Stimulated activated CD8-positive, alpha-beta memory T cell treated with anti-CD3 and anti-CD28 coated beads, Interleukin-15, amount 100 ng/mL, for 48 hours (primary cell): ENCODE results near the gene HBE1.
"Not testable (repeated sequence)": the region's sequence is repeated elsewhere in the genome, so short reads cannot be mapped to it uniquely, and the experiment has no call there.

Source experiments
- DNase-seq, 2 donors: peaks; one replicate each; pipeline ENCODE4 v3.0.0-alpha.2; 2020; ENCODE audit warnings: low read depth in 2 of 2

The HBE1 gene

DNA sequence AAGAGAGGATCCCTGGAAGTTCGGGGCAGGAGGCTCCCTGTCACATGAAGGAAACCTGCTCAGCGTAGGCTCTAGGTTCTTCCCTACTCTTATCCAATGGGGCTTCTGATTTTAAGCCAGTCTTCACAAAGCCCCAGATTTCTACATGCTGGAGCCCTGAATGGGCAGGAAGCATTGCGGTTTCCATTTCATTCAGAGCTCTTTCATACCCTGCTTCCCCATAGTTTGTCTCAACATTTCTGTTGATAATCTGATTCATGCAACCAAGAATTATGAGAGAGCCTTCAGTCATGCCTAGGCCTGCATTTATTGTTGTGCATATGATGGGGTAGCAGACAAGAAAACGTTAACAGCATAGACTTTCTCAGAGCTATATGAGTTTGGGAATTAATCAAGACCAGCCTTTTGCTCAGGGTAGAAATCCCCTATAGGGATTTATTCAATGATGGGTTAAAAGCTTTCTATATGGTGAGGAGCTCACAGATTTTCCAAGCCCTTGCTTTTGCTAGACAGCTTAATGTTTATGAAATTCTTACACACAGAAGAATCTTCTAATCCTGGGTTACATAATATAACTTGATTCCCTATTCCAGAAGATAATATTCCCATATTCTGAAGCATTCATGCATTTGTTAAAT, 16.1 kb upstream of the HBE1 start:
- DNase-seq = no peak

DNA sequence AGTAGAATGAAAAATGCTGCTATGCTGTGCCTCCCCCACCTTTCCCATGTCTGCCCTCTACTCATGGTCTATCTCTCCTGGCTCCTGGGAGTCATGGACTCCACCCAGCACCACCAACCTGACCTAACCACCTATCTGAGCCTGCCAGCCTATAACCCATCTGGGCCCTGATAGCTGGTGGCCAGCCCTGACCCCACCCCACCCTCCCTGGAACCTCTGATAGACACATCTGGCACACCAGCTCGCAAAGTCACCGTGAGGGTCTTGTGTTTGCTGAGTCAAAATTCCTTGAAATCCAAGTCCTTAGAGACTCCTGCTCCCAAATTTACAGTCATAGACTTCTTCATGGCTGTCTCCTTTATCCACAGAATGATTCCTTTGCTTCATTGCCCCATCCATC, 14.9 kb upstream of the HBE1 start:
- no peak for DNase-seq

GRCh38 chr11:5283882-5284281, 14.1 kb upstream of the HBE1 start:
- no peak for DNase-seq

DNA sequence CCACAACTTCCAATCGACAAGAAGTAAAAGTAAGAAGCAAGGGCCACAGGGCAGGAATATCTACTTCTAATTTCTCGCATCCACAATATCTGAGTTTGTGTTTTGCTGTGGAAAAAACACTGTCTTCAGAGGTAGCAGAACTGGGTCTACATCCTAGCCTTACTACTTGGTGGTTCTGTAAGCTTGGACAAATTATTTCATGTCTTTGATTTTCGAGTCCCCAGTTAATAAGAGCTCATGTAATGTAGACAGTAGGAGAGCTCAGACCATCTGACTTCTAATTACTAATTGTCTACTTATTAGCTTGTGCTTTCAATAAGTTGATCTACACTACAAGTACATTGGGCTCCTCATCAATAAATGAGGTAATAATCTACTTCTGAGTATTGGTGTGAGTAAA, 13.3 kb upstream of the HBE1 start:
- DNase-seq = no peak

DNA sequence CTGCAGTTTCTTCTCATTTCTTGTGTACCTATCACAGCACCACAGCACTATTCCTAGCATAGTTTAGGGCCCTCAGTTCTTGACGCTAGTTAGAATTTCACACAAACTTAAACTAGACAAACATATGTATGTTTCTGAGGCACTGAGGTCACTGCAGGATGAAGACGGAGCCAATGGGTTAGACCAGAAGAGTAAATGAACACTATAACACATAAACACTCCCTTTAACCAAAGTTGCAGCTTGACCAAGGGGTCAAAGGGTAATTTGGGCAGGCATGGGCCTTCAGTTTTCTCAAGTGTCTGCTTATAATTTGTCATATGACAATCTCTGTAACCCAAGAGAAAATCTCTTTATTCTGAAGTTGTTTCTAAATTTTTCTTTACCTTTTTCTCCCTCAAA, 12.9 kb upstream of the HBE1 start:
- DNase-seq = no peak

GRCh38 chr11:5281596-5281995, 11.9 kb upstream of the HBE1 start:
- no peak for DNase-seq

DNA sequence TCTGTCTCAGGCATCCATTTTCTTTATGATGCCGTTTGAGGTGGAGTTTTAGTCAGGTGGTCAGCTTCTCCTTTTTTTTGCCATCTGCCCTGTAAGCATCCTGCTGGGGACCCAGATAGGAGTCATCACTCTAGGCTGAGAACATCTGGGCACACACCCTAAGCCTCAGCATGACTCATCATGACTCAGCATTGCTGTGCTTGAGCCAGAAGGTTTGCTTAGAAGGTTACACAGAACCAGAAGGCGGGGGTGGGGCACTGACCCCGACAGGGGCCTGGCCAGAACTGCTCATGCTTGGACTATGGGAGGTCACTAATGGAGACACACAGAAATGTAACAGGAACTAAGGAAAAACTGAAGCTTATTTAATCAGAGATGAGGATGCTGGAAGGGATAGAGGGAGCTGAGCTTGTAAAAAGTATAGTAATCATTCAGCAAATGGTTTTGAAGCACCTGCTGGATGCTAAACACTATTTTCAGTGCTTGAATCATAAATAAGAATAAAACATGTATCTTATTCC, 10.9 kb upstream of the HBE1 start:
- DNase-seq = peak; percentile 6 to 7

GRCh38 chr11:5279471-5280090, 9.8 kb upstream of the HBE1 start:
- no peak for DNase-seq

DNA sequence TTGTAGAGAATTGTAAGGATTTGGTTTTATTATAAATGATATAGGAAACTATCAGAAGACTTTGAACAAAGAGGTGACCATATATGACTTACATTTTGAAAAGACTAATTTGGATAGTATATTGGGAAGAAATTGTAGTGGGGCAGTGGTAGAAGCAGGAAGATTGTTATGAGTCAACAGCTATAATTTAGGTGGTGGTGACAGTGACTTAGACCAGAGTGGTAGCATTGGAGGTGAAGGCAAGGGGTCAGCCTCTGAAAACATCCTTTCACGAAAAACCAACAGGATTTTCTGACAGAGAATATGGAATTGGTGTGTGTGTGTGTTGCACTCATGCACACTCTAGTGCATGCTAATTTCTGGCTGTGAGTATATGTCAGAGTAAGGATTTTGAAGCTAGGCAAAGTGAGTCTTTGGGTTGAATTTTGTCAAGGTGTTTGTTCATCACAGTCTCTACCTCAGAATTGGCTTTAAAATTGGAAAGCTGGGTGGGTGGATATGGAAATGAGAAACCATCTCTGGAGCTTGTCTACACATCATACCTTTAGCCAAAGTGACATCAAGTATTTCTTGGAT, 8.2 kb upstream of the HBE1 start:
- no peak for DNase-seq

DNA sequence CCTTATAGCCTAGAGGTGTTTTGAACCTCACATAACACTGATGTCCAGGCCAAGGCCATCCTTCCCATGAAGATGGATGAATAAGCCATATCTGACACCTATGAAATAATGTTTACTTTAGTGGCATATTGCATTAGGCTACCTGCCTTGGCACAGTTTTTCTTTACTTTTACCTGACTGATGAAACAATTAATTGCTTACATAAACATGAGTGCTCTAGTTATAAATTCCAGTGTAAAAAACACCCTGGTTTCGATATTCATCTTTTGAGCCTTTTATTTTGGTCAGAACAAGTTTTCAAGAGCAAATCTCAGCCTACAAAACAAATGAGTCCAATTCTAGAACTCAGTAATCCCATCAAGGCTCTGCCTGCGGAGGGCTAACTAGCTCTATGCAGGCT, 7.0 kb upstream of the HBE1 start:
- DNase-seq = no peak

DNA sequence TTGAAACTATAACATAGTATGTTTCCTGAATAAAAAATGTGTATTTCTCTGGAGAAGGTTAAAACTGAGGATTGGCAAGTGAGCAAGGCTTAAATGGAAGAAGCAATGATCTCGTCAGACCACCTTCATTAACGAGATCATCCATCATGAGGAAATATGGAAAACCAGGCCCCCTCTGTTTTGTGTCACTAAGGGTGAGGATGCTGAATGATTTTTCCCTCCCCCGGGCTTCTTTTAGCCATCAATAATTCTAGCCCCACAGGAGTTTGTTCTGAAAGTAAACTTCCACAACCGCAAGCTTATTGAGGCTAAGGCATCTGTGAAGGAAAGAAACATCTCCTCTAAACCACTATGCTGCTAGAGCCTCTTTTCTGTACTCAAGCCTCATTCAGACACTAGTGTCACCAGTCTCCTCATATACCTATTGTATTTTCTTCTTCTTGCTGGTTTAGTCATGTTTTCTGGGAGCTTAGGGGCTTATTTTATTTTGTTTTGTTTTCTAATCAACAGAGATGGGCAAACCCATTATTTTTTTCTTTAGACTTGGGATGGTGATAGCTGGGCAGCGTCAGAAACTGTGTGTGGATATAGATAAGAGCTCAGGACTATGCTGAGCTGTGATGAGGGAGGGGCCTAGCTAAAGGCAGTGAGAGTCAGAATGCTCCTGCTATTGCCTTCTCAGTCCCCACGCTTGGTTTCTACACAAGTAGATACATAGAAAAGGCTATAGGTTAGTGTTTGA, 5.8 kb upstream of the HBE1 start:
- no peak for DNase-seq

DNA sequence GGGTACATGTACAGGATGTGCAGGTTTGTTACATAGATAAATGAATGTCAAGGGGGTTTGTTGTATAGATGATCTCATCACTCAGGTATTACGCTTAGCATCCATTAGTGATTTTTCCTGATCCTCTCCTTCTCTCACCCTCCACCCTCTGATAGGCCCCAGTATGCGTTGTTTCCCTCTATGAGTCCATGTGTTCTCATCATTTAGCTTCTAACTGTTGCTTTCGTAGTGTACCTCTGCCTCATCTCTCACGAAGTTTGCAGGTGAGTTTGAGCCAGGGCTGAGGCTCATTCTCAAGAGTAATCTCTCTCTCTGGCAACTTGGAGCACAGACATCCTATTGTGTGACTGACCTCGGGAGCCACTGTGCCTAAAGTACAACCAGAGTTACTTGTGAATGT, 4.7 kb upstream of the HBE1 start:
- no peak for DNase-seq

GRCh38 chr11:5272395-5273017, 2.8 kb upstream of the HBE1 start:
- DNase-seq = no peak

DNA sequence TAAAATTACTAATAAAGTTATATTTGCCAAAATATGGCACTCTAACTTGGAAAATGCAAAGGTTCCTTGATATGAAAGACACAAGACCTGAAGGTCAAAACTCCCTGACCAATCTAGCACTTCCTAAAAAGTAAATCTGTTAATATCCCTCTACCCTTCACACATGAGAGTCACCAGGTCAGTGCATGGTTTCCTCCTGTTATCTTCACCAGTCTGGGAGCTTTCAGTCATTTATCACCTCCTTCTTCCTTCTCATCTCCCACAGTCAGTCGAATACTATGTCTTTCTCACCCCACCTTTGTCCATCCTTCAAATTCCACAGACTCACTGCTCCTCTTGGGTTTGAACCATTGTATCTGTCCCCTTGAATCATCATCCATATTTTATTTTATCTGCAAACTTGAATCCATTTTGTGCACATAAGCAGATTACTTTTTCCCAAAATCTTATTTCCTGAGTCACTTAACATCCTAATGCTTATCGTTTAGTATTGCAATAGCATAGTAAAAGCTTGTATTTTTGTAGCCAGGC, 2.6 kb downstream of the HBE1 start:
- no peak for DNase-seq

DNA sequence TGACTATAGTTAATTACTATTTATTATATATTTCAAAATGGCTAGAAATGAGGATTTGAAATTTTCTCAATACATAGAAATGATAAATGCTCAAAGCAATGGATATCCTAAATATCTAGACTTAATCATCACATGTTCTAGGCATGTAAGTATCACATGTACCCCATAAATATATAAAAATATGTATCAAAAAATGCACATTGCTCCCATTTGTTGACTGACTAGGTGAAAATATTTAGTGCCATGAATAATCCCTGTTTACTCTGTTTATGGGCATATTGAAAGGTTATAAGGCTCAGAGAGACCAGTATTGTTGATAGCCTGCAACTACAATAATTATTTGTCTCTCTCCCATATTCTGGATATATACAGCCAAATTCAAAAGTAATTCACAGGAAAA, 3.1 kb downstream of the HBE1 start:
- DNase-seq = no peak

DNA sequence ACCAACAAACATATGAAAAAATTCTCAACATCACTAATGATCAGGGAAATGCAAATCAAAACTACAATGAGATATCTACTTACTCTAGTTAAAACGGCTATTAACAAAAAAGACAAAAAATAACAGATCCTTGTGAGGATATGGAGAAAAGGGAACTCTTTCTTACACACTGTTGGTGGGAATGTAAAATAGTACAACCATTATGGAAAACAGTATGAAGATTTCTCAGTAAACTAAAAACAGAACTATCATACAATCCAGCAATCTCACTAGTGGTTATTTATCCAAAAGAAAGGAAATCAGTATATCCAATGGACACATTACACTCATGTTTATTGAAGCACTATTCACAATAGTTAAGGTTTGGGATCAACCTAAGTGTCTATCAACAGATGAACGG, 3.9 kb downstream of the HBE1 start:
- DNase-seq = no peak

DNA sequence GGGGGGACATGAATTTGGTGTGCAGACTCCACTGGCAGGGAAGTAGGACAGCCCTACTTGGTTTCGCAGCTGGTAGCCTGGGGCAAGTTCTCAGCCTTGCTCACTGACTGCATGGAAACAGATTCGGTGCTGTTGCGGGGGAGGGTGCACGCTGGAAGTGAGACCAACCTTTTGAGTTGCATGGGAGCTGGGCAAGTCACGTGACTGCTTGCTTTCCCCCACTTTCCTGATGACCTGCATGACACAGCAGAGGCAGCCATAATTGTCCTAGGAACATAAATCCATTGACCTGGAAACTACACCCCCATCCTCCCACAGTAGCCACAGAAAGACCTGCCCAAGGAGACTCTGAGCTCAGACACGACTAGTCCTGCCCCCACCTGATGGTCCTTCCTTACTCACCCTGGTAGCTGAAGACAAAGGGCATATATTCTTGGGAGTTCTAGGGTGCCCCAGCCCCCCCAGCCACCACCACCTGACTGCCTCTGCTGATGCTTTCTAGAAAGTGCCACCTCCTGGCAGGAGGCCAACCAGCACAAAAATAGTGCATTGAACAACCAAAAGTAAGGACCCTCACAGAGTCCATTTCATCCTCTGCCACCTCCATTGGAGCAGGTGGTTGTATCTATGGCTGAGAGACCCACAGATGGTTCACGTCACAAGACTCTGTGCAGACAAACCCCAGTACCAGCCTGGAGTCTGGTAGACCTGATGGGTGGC, 11.0 kb downstream of the HBE1 start:
- DNase-seq = no peak

GRCh38 chr11:5257296-5257695, 12.4 kb downstream of the HBE1 start:
- DNase-seq = no peak

- DNase-seq = not testable (repeated sequence)
Measured at GRCh38 chr11:5254646-5255413, 14.9 kb downstream of the HBE1 start, which contains the start of gene HBG2. Gene HBG2, minus strand, starts transcription at chr11:5254781. Its CDS starts 53 bp downstream, at chr11:5254728.

DNA sequence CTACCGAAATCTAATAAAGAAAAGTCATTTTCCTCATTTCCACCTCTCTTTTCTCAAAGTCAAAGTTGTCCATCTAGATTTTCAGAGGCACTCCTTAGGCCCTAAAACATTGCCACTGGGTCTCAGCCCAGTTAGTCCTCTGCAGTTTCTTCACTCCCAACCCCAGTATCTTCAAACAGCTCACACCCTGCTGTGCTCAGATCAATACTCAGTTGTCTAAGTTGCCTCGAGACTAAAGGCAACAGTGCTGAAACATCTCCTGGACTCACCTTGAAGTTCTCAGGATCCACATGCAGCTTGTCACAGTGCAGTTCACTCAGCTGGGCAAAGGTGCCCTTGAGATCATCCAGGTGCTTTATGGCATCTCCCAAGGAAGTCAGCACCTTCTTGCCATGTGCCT, 15.7 kb downstream of the HBE1 start:
- not testable (repeated sequence) for DNase-seq
